HG03520 (cell line): Measurements from ENCODE around the gene RHOD.

Source experiments
- ATAC-seq: cut with Tn5 transposase; IDR thresholded peaks from one replicate; pipeline ENCODE4 v1.9.1; 2021; ENCODE audit warnings: mild to moderate bottlenecking, moderate library complexity; ENCODE audit not compliant: unreplicated experiment

The RHOD gene

GRCh38 chr11:67056267-67057204 is at the start of gene RHOD:
TSS of gene RHOD (plus strand) at chr11:67056847. CDS start at chr11:67056903, 56 bp downstream.
- no peak for ATAC-seq

GRCh38 chr11:67007126-67007525 is 49.5 kb upstream of the RHOD start:
- ATAC-seq = no peak

GRCh38 chr11:67010296-67010905 is 46.2 kb upstream of the RHOD start:
- ATAC-seq = no peak

- no peak for ATAC-seq
These were observed 43.1 kb upstream of the RHOD start for GRCh38 chr11:67013511-67014045.

GRCh38 chr11:67014343-67014742 is 42.3 kb upstream of the RHOD start:
- no peak for ATAC-seq

- no peak for ATAC-seq
These were observed 41.6 kb upstream of the RHOD start for GRCh38 chr11:67015048-67015447.

GRCh38 chr11:67016550-67016949 is 40.1 kb upstream of the RHOD start:
- no peak for ATAC-seq

- no peak for ATAC-seq
These were observed 35.7 kb upstream of the RHOD start for GRCh38 chr11:67020949-67021348.

- ATAC-seq = no peak
These were observed 34.2 kb upstream of the RHOD start for GRCh38 chr11:67022341-67022933.

GRCh38 chr11:67022961-67023956 is 33.4 kb upstream of the RHOD start, which contains the start of gene SYT12:
TSS of gene SYT12 (plus strand) at chr11:67023134. CDS start at chr11:67030145, 7,011 bp downstream.
- ATAC-seq = no peak

GRCh38 chr11:67023957-67024353 is 32.7 kb upstream of the RHOD start:
- no peak for ATAC-seq

GRCh38 chr11:67024410-67024809 is 32.2 kb upstream of the RHOD start:
- no peak for ATAC-seq

GRCh38 chr11:67024966-67025365 is 31.7 kb upstream of the RHOD start:
- no peak for ATAC-seq

GRCh38 chr11:67025750-67026149 is 30.9 kb upstream of the RHOD start:
- ATAC-seq = no peak

GRCh38 chr11:67026941-67027340 is 29.7 kb upstream of the RHOD start:
- ATAC-seq = no peak

GRCh38 chr11:67027483-67027930 is 29.1 kb upstream of the RHOD start:
- ATAC-seq = no peak

GRCh38 chr11:67027943-67028542 is 28.6 kb upstream of the RHOD start:
- ATAC-seq = no peak

GRCh38 chr11:67029146-67029545 is 27.5 kb upstream of the RHOD start:
- ATAC-seq = no peak

GRCh38 chr11:67030976-67031375 is 25.7 kb upstream of the RHOD start:
- no peak for ATAC-seq
